C4-2B (cell line): ENCODE results near the gene FOXO6.
A peak's percentile ranks its signal among the peaks of the same experiment; 100 is the strongest.

Source experiments
- H3K27ac ChIP-seq: fragments of 450-650 bp; 2 replicates; pipeline ENCODE4 v1.5.1; 2017
- ZFX ChIP-seq: fragments of 450-650 bp; IDR thresholded peaks from 2 replicates; pipeline ENCODE4 v1.6.1; 2017
- TF ChIP-seq, protein P1 (sequence below): fragments of 450-650 bp; conservative IDR thresholded peaks from 2 replicates; pipeline ENCODE4 v1.5.1; 2017; ENCODE audit warnings: mild to moderate bottlenecking

Gene FOXO6

DNA sequence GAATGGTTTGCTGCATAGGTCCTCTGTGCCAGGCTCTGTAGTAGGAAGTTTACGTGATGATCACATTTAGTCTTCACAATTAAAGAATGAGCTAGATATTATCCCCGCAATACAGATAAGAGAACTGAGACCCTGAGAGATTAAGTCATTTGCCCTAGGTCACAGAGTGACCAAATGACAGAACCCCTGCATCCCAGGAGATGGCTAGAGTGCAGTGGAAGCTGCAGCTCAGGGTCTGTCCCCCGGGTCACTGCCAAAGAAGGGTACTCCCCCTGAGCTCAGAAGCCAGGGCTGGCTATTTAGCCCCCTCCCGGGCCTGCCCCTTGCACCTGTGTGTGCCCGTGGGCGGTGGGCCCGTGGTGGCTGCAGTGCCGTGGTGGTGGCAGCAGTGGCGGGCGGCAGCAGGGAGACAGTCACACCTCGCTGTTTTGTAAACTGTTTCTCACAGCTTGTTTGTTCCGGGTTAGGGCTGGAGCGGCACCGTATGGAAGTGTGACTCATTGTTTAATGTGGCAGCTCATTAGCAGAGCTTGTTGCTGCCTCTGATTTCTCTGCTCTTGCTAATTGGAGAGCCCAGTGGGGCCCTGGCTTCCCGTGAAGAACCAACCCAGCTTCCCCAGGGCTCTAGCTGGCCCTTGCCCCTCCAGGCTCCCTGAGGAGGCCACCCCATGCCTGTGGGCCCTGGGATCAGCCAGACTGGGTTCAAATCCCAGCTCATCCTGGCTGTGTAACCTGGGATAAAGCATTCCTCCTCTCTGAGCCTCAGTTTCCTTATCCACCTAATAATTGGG lies 19.3 kb upstream of the FOXO6 start:
- peak overlapping the region; percentile 58 for H3K27ac ChIP-seq
- TF ChIP-seq, protein P1, sequence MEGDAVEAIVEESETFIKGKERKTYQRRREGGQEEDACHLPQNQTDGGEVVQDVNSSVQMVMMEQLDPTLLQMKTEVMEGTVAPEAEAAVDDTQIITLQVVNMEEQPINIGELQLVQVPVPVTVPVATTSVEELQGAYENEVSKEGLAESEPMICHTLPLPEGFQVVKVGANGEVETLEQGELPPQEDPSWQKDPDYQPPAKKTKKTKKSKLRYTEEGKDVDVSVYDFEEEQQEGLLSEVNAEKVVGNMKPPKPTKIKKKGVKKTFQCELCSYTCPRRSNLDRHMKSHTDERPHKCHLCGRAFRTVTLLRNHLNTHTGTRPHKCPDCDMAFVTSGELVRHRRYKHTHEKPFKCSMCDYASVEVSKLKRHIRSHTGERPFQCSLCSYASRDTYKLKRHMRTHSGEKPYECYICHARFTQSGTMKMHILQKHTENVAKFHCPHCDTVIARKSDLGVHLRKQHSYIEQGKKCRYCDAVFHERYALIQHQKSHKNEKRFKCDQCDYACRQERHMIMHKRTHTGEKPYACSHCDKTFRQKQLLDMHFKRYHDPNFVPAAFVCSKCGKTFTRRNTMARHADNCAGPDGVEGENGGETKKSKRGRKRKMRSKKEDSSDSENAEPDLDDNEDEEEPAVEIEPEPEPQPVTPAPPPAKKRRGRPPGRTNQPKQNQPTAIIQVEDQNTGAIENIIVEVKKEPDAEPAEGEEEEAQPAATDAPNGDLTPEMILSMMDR = no peak

- TF ChIP-seq, protein P1 = no peak
- TF ChIP-seq ZFX = no peak
- peak overlapping the region; percentile 58 for H3K27ac ChIP-seq
These were observed 18.4 kb upstream of the FOXO6 start for GRCh38 chr1:41342774-41343355.

GRCh38 chr1:41343790-41344699 lies 17.2 kb upstream of the FOXO6 start:
- no peak for TF ChIP-seq ZFX
- TF ChIP-seq, protein P1 = no peak
- H3K27ac ChIP-seq = no peak overlapping the region

GRCh38 chr1:41344708-41345159 lies 16.5 kb upstream of the FOXO6 start:
- TF ChIP-seq, protein P1 = no peak
- no peak for TF ChIP-seq ZFX

GRCh38 chr1:41345434-41346075 lies 15.7 kb upstream of the FOXO6 start:
- no peak for TF ChIP-seq ZFX
- TF ChIP-seq, protein P1 = no peak

More at GRCh38 chr1:41344708-41345159, 16.5 kb upstream of the FOXO6 start:
- no peak overlapping the region for H3K27ac ChIP-seq

GRCh38 chr1:41347276-41347675 lies 14.0 kb upstream of the FOXO6 start:
- TF ChIP-seq ZFX = no peak
- TF ChIP-seq, protein P1 = no peak
- H3K27ac ChIP-seq = no peak overlapping the region

More at GRCh38 chr1:41345434-41346075, 15.7 kb upstream of the FOXO6 start:
- no peak overlapping the region for H3K27ac ChIP-seq
